Retinal pigment epithelial cell (primary cell): Measurements from ENCODE around the gene XIRP2.

Experiments used
- DNase-seq: peaks from one replicate; pipeline ENCODE4 v3.0.0-alpha.2; 2010; ENCODE audit warnings: low read depth
- H3K4me3 ChIP-seq: 2 replicates; pipeline ENCODE4 v1.5.1; 2011; ENCODE audit warnings: mild to moderate bottlenecking, low read length, control low read depth, moderate library complexity
- CTCF ChIP-seq: conservative IDR thresholded peaks from 2 replicates; pipeline ENCODE4 v1.5.1; 2011; ENCODE audit warnings: low read depth, low read length, control low read depth, inconsistent platforms

XIRP2 gene

GRCh38 chr2:167196461-167197252, 308.4 kb downstream of the XIRP2 start:
- DNase-seq: peak; percentile 57
- H3K4me3 ChIP-seq: no peak overlapping the region
- no peak for TF ChIP-seq CTCF

- TF ChIP-seq CTCF: no peak
- no peak overlapping the region for H3K4me3 ChIP-seq
- no peak for DNase-seq
Observed at GRCh38 chr2:167198009-167198408, 309.7 kb downstream of the XIRP2 start.

GRCh38 chr2:167198576-167198975, 310.3 kb downstream of the XIRP2 start:
- no peak overlapping the region for H3K4me3 ChIP-seq
- no peak for DNase-seq
- no peak for TF ChIP-seq CTCF

GRCh38 chr2:167200019-167200418, 311.7 kb downstream of the XIRP2 start:
- no peak overlapping the region for H3K4me3 ChIP-seq
- TF ChIP-seq CTCF: no peak
- no peak for DNase-seq

DNA sequence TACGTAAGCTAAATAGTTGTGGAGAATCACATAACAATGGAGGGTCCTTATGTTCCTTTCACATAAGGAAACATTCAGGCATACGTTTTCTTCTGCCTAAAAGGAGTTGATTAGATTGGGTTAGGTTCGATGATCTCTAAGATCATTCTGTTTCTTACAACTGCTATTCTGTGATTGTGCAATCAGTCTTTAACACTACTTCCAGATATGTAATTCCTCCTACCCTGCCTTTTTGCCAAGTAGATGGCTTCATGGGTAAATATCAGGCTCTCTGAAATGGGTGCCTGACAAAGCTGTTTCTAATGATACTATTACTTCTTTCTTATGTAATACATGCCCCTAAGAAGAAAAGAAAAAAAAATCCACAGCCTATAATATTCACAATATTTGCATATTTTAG, 321.5 kb downstream of the XIRP2 start:
- no peak overlapping the region for H3K4me3 ChIP-seq
- TF ChIP-seq CTCF: no peak
- no peak for DNase-seq

- TF ChIP-seq CTCF: peak; percentile 78
- H3K4me3 ChIP-seq: no peak overlapping the region
- DNase-seq: no peak
Observed at GRCh38 chr2:167212014-167212648, 323.9 kb downstream of the XIRP2 start.

DNA sequence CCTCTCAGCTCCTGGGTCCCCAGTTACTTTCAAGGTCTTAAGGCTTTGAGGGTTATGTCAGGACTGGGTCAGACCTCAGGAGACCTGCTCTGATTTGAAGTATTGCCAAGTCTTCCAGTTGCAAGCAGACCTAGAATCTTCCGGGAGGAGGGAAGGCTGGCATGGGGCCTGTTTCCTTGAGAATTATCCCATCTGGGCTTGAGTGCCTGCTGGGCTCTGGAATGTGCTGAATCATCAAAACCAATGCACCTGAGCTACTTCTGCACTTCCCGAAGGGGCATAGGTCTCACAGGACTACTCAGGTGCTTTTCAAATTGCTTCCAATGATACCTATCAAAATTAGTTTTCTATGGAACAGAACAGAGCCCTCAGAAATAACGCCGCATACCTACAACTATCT, 327.3 kb downstream of the XIRP2 start:
- H3K4me3 ChIP-seq: no peak overlapping the region
- no peak for DNase-seq
- no peak for TF ChIP-seq CTCF
